GM20000 (cell line): ENCODE data around the gene TMEM131L.
"Not testable (repeated sequence)": the region's sequence is repeated elsewhere in the genome, so short reads cannot be mapped to it uniquely, and the experiment has no call there.

ENCODE experiments used
- DNase-seq: peaks from one replicate; pipeline ENCODE4 v3.0.0; 2012; ENCODE audit warnings: low spot score
- CTCF ChIP-seq: IDR thresholded peaks from 2 replicates; pipeline ENCODE4 v1.5.1; 2012; ENCODE audit warnings: mild to moderate bottlenecking, control low read depth; ENCODE audit errors: extremely low read depth, missing control alignments

The TMEM131L gene

GRCh38 chr4:153465615-153466080 is 512 bp upstream of the TMEM131L start:
- no peak for TF ChIP-seq CTCF
- peak; percentile 62 for DNase-seq

GRCh38 chr4:153466949-153467896 is 1.1 kb downstream of the TMEM131L start:
- TF ChIP-seq CTCF: no peak

GRCh38 chr4:153467897-153468262 is 1.7 kb downstream of the TMEM131L start:
- TF ChIP-seq CTCF: no peak
- DNase-seq: no peak

More at GRCh38 chr4:153466949-153467896, 1.1 kb downstream of the TMEM131L start:
- peak; percentile 93 for DNase-seq

GRCh38 chr4:153468587-153468986 is 2.4 kb downstream of the TMEM131L start:
- DNase-seq: no peak
- TF ChIP-seq CTCF: no peak

- no peak for DNase-seq
- no peak for TF ChIP-seq CTCF
Observed at GRCh38 chr4:153469031-153469430, 2.9 kb downstream of the TMEM131L start.

- not testable (repeated sequence) for DNase-seq
Observed at GRCh38 chr4:153471071-153471697, 5.0 kb downstream of the TMEM131L start.

- no peak for DNase-seq
Observed at GRCh38 chr4:153471698-153472093, 5.5 kb downstream of the TMEM131L start.

More at GRCh38 chr4:153471698-153472093, 5.5 kb downstream of the TMEM131L start:
- no peak for TF ChIP-seq CTCF
